SK-N-SH (cell line): Measurements from ENCODE around the gene AFAP1L2. TPM values are rescaled to one million over a fixed set of nuclear protein-coding genes. Genes with fewer than 3 reads are reported as not detected.

Source experiments
- CTCF ChIA-PET: fragments of 300-600, 350-600 bp; formaldehyde crosslinking; extraction: SDS; loops from one replicate; lab custom pipeline; 2021; lab: Yijun Ruan, JAX
- POLR2A ChIA-PET: fragments of 350-600 bp; sonication (Branson Sonifier 250); formaldehyde crosslinking; extraction: SDS; loops from one replicate; lab custom pipeline; 2020; ENCODE audit warnings: antibody characterized with exemption, inconsistent platforms; lab: Yijun Ruan, JAX
- DNase-seq: peaks from one replicate; pipeline ENCODE4 v3.0.0; 2012
- H2AFZ ChIP-seq: fragments of 200-600 bp; sonication (generic); 2 replicates; pipeline ENCODE4 v1.8.1; 2016; ENCODE audit warnings: antibody characterized with exemption, mild to moderate bottlenecking, low read depth
- H3F3A ChIP-seq: fragments of 200-600 bp; sonication (generic); replicated peaks from 2 replicates; pipeline ENCODE3; 2016; ENCODE audit warnings: antibody characterized with exemption, mild to moderate bottlenecking; ENCODE audit not compliant: insufficient read depth
- H3K27ac ChIP-seq, 2 experiments: fragments of 200-500 bp in 1 of 2; fragments of 200-600 bp in 1 of 2; sonication (Bioruptor generic) in 1 of 2; sonication (generic), shearing (Covaris generic) in 1 of 2; 2 replicates each; pipeline versions ENCODE4 v1.5.1 to v1.6.1; 2014 to 2016; ENCODE audit warnings: low read depth in 2 of 2, inconsistent platforms in 1 of 2, low read length in 1 of 2, mild to moderate bottlenecking in 1 of 2, mixed read lengths in 1 of 2
- H3K27me3 ChIP-seq: fragments of 200-600 bp; sonication (generic), shearing (Covaris generic); 2 replicates; pipeline ENCODE4 v1.6.1; 2016; ENCODE audit warnings: mixed run types; ENCODE audit not compliant: insufficient read depth
- H3K36me3 ChIP-seq, 2 experiments: fragments of 200-500 bp in 1 of 2; fragments of 200-600 bp in 1 of 2; sonication (Bioruptor generic) in 1 of 2; sonication (generic) in 1 of 2; replicated peaks in 1 of 2; 2 replicates each; pipeline versions ENCODE3 to v1.5.1; 2014 to 2016; ENCODE audit warnings: low read length in 1 of 2, mild to moderate bottlenecking in 1 of 2; ENCODE audit not compliant: insufficient read depth in 2 of 2, control insufficient read depth in 1 of 2
- H3K4me1 ChIP-seq, 2 experiments: fragments of 200-500 bp in 1 of 2; fragments of 200-600 bp in 1 of 2; sonication (Bioruptor generic) in 1 of 2; sonication (generic), shearing (Covaris generic) in 1 of 2; 2 replicates each; pipeline versions ENCODE4 v1.5.1 to v1.6.1; 2014 to 2016; ENCODE audit warnings: low read depth in 1 of 2, low read length in 1 of 2, mixed run types in 1 of 2; ENCODE audit not compliant: insufficient read depth in 2 of 2, control insufficient read depth in 1 of 2
- H3K4me2 ChIP-seq: fragments of 200-600 bp; sonication (generic), shearing (Covaris generic); 2 replicates; pipeline ENCODE4 v1.6.1; 2017; ENCODE audit warnings: mixed run types
- H3K4me3 ChIP-seq, 2 experiments: fragments of 200-500 bp in 1 of 2; fragments of 200-600 bp in 1 of 2; sonication (Bioruptor generic) in 1 of 2; sonication (generic), shearing (Covaris generic) in 1 of 2; 2 replicates each; pipeline versions ENCODE4 v1.5.1 to v1.8.1; 2014 to 2016; ENCODE audit warnings: low read depth in 2 of 2, inconsistent platforms in 1 of 2, low read length in 1 of 2, mild to moderate bottlenecking in 1 of 2, mixed read lengths in 1 of 2, moderate library complexity in 1 of 2
- H3K79me2 ChIP-seq: fragments of 200-600 bp; sonication (generic); 2 replicates; pipeline ENCODE4 v1.8.1; 2017; ENCODE audit warnings: mild to moderate bottlenecking; ENCODE audit not compliant: insufficient read depth
- H3K9ac ChIP-seq: fragments of 200-600 bp; sonication (generic); 2 replicates; pipeline ENCODE4 v1.6.1; 2017; ENCODE audit warnings: mixed run types
- H3K9me2 ChIP-seq: fragments of 200-600 bp; sonication (generic); 2 replicates; pipeline ENCODE4 v1.6.1; 2017; ENCODE audit warnings: mixed run types
- H3K9me3 ChIP-seq: fragments of 200-600 bp; sonication (generic); 2 replicates; pipeline ENCODE4 v1.6.1; 2017; ENCODE audit warnings: mixed run types, mild to moderate bottlenecking, moderate library complexity
- H4K20me1 ChIP-seq: fragments of 200-600 bp; sonication (generic); 2 replicates; pipeline ENCODE4 v1.6.1; 2017; ENCODE audit warnings: mild to moderate bottlenecking, mixed run types; ENCODE audit not compliant: insufficient read depth
- EP300 ChIP-seq, 2 experiments: IDR thresholded peaks; 2 replicates each; pipeline versions ENCODE4 v1.4.0 to v1.6.1; 2012; ENCODE audit warnings: borderline replicate concordance in 1 of 2, low read depth in 1 of 2, low read length in 1 of 2
- FOSL2 ChIP-seq: IDR thresholded peaks from 2 replicates; pipeline ENCODE4 v1.4.0; 2012; ENCODE audit warnings: low read depth, mild to moderate bottlenecking, moderate library complexity, borderline replicate concordance
- FOXJ3 ChIP-seq: sonication (generic); formaldehyde crosslinking; IDR thresholded peaks from 2 replicates; pipeline ENCODE4 v1.5.1; 2020; ENCODE audit warnings: mild to moderate bottlenecking, missing genetic modification reagents
- IRF3 ChIP-seq: fragments of 150-350 bp; IDR thresholded peaks from 2 replicates; pipeline ENCODE4 v1.6.1; 2016; ENCODE audit warnings: mild to moderate bottlenecking, low read depth, low read length
- MEF2A ChIP-seq: IDR thresholded peaks from 2 replicates; pipeline ENCODE4 v1.4.0; 2012; ENCODE audit warnings: low read depth, borderline replicate concordance
- NFIC ChIP-seq: IDR thresholded peaks from 2 replicates; pipeline ENCODE4 v1.4.0; 2012; ENCODE audit warnings: borderline replicate concordance
- NRF1 ChIP-seq: IDR thresholded peaks from 2 replicates; pipeline ENCODE4 v1.6.1; 2012; ENCODE audit warnings: low read depth, mild to moderate bottlenecking, low read length
- POLR2AphosphoS5 ChIP-seq: IDR thresholded peaks from 2 replicates; pipeline ENCODE4 v1.6.1; 2012; ENCODE audit warnings: low read depth, low read length
- REST ChIP-seq: IDR thresholded peaks from 2 replicates; pipeline ENCODE4 v1.6.1; 2012; ENCODE audit warnings: mild to moderate bottlenecking, low read depth, low read length, moderate library complexity
- SIN3A ChIP-seq: IDR thresholded peaks from 2 replicates; pipeline ENCODE4 v1.6.1; 2012; ENCODE audit warnings: low read depth, mild to moderate bottlenecking, low read length, moderate library complexity, borderline replicate concordance
- SMC3 ChIP-seq: IDR thresholded peaks from 2 replicates; pipeline ENCODE4 v1.6.1; 2012; ENCODE audit warnings: low read depth, low read length, improper control_type of control experiment
- TAF1 ChIP-seq: IDR thresholded peaks from 2 replicates; pipeline ENCODE4 v1.6.1; 2012; ENCODE audit warnings: low read depth, mild to moderate bottlenecking, low read length, moderate library complexity, borderline replicate concordance
- TEAD4 ChIP-seq: IDR thresholded peaks from 2 replicates; pipeline ENCODE4 v1.4.0; 2012; ENCODE audit warnings: mild to moderate bottlenecking, borderline replicate concordance; ENCODE audit not compliant: insufficient read depth
- USF1 ChIP-seq: IDR thresholded peaks from 2 replicates; pipeline ENCODE4 v1.4.0; 2012; ENCODE audit warnings: low read depth, borderline replicate concordance
- ZBTB33 ChIP-seq: IDR thresholded peaks from 2 replicates; pipeline ENCODE4 v1.4.0; 2012; ENCODE audit warnings: low read depth, borderline replicate concordance
- WGBS: methylation state at CpG from one replicate; pipeline ENCODE4 v1.1.6; 2017; ENCODE audit warnings: low lambda C conversion rate; 5-methylcytosine and 5-hydroxymethylcytosine counted together
- polyA plus RNA-seq, 3 experiments: library from polyadenylated mRNA; depleted of rRNA; stranded (reverse); fragments of >200 nt; gene quantifications; 2 replicates each; pipeline ENCODE4 v1.2.3, GENCODE V29; 2012

The AFAP1L2 gene
- polyA plus RNA-seq, 1 of the 3 experiments (the other 2 are of a cell fraction), result 0.54 TPM

- Histone ChIP-seq H3K9me2 (no peaks in the 10 kb centered on the region), H3K4me3 (no peak overlapping the region), H3K27ac (no peak overlapping the region), H3K79me2 (no peaks in the 10 kb centered on the region)
- POLR2A ChIA-PET, result no interaction called here
- 79% methylated on average over 2 of the region's 2 CpGs for WGBS
- TF ChIP-seq FOSL2, result no peak
- no peak for TF ChIP-seq ZBTB33
- TF ChIP-seq, all 33 proteins: peak for 0
- no peaks in the 10 kb centered on the region for H3K36me3 ChIP-seq
- CTCF ChIA-PET, result interaction anchor here (4.8 kb wide), 1 partner anchor 21 kb away, joined by 23 read pairs; no protein-coding TSS in a partner anchor
- no peaks in the 10 kb centered on the region for H4K20me1 ChIP-seq
- no peak overlapping the region for H3K4me2 ChIP-seq
- no peak for DNase-seq
- no peak overlapping the region for H2AFZ ChIP-seq
- H3K9me3 ChIP-seq, result no peaks in the 10 kb centered on the region
- no peak overlapping the region for H3K9ac ChIP-seq
- no peaks in the 10 kb centered on the region; the same call in 1 of the 2 replicates for H3K27me3 ChIP-seq
- peaks cover 0 to 7% of the 10 kb centered on the region in 2 experiments; a peak in 1 of 4 replicates for H3K4me1 ChIP-seq
- no peaks in the 10 kb centered on the region for H3F3A ChIP-seq
These were observed 121.8 kb downstream of the AFAP1L2 start for GRCh38 chr10:114282526-114282925.

GRCh38 chr10:114281461-114281860, 122.8 kb downstream of the AFAP1L2 start:
- Histone ChIP-seq H3K4me1 (peaks cover 0 to 7% of the 10 kb centered on the region in 2 experiments; a peak in 1 of 4 replicates), H3K9me2 (no peaks in the 10 kb centered on the region), H3K4me3 (no peak overlapping the region), H3K4me2 (no peak overlapping the region), H4K20me1 (no peaks in the 10 kb centered on the region), H3F3A (no peaks in the 10 kb centered on the region), H3K36me3 (no peaks in the 10 kb centered on the region), H3K9ac (no peak overlapping the region), H3K79me2 (no peaks in the 10 kb centered on the region), H3K9me3 (no peaks in the 10 kb centered on the region), H3K27ac (no peak overlapping the region), H3K27me3 (no peaks in the 10 kb centered on the region; the same call in 1 of the 2 replicates), H2AFZ (no peak overlapping the region)
- TF ChIP-seq EP300 (IDR thresholded peaks at IDR 0.05; ENCODE audit: borderline replicate concordance in 1 of 2, low read depth in 1 of 2, low read length in 1 of 2) (no peak), NFIC (no peak), NRF1 (no peak), USF1 (no peak), MEF2A (no peak), TAF1 (no peak), REST (no peak), SMC3 (no peak), SIN3A (no peak), POLR2AphosphoS5 (no peak), FOXJ3 (CRISPR knock-in tag) (no peak), TEAD4 (no peak), IRF3 (no peak)
- ChIA-PET CTCF (interaction anchor here (1.0 to 4.8 kb wide), 2 partner anchors 23 to 502 kb away, joined by 3 to 23 read pairs; no protein-coding TSS in a partner anchor), POLR2A (no interaction called here)
- no peak for DNase-seq
- WGBS, result 60% methylated on average over 5 of the region's 5 CpGs
